OCI-LY1 (cell line): ENCODE measurements around the gene NME5.

ENCODE experiments used
- H2AFZ ChIP-seq: fragments of 200-600 bp; sonication (generic), shearing (Covaris generic); 2 replicates; pipeline ENCODE4 v1.6.0; 2014; ENCODE audit warnings: antibody characterized with exemption, mild to moderate bottlenecking, low read length
- H3F3A ChIP-seq: fragments of 200-600 bp; sonication (generic), shearing (Covaris generic); 2 replicates; pipeline ENCODE4 v1.6.0; 2014; ENCODE audit warnings: mild to moderate bottlenecking, antibody characterized with exemption, low read length, moderate library complexity; ENCODE audit not compliant: insufficient read depth
- H3K27ac ChIP-seq: fragments of 200-600 bp; sonication (generic); 2 replicates; pipeline ENCODE4 v1.5.1; 2014; ENCODE audit warnings: low read length, mixed run types, mild to moderate bottlenecking, low read depth; ENCODE audit not compliant: poor library complexity, severe bottlenecking
- H3K27me3 ChIP-seq: fragments of 200-600 bp; sonication (generic); 2 replicates; pipeline ENCODE4 v1.6.0; 2014; ENCODE audit warnings: antibody characterized with exemption, mild to moderate bottlenecking, low read length, moderate library complexity; ENCODE audit not compliant: insufficient read depth
- H3K36me3 ChIP-seq: fragments of 200-600 bp; sonication (generic); 2 replicates; pipeline ENCODE4 v1.6.1; 2014; ENCODE audit warnings: mild to moderate bottlenecking, antibody characterized with exemption, low read length, moderate library complexity, mixed read lengths; ENCODE audit not compliant: insufficient read depth
- H3K4me1 ChIP-seq: fragments of 200-600 bp; sonication (generic); 2 replicates; pipeline ENCODE4 v1.5.1; 2014; ENCODE audit warnings: mild to moderate bottlenecking, low read length, moderate library complexity; ENCODE audit not compliant: insufficient read depth, severe bottlenecking
- H3K4me2 ChIP-seq: fragments of 200-600 bp; sonication (generic), shearing (Covaris generic); 2 replicates; pipeline ENCODE4 v1.6.1; 2014; ENCODE audit warnings: low read length
- H3K4me3 ChIP-seq: fragments of 200-600 bp; sonication (generic); 2 replicates; pipeline ENCODE4 v1.5.1; 2014; ENCODE audit warnings: low read length, low read depth, mild to moderate bottlenecking, mixed read lengths; ENCODE audit not compliant: poor library complexity, severe bottlenecking
- H3K79me2 ChIP-seq: fragments of 200-600 bp; shearing (Covaris generic); 2 replicates; pipeline ENCODE4 v1.6.1; 2016; ENCODE audit warnings: mixed run types, low read length, mixed read lengths; ENCODE audit not compliant: insufficient read depth
- H3K9ac ChIP-seq: fragments of 200-600 bp; sonication (generic), shearing (Covaris generic); 2 replicates; pipeline ENCODE4 v1.6.1; 2014; ENCODE audit warnings: mild to moderate bottlenecking, low read length, mixed read lengths
- H3K9me2 ChIP-seq: fragments of 200-600 bp; sonication (generic), shearing (Covaris generic); 2 replicates; pipeline ENCODE4 v1.6.1; 2014; ENCODE audit warnings: low read depth, mild to moderate bottlenecking, low read length, mixed read lengths
- H3K9me3 ChIP-seq: fragments of 200-600 bp; shearing (Covaris generic); 2 replicates; pipeline ENCODE4 v1.6.1; 2014; ENCODE audit warnings: low read length, mixed read lengths
- H4K20me1 ChIP-seq: fragments of 200-600 bp; sonication (generic), shearing (Covaris generic); 2 replicates; pipeline ENCODE4 v1.6.0; 2016; ENCODE audit warnings: mild to moderate bottlenecking, low read length; ENCODE audit not compliant: insufficient read depth
- CTCF ChIP-seq: fragments of 200-600 bp; sonication (generic), shearing (Covaris generic); IDR thresholded peaks from 2 replicates; pipeline ENCODE4 v1.5.1; 2017; ENCODE audit warnings: mild to moderate bottlenecking, antibody characterized with exemption, low read length, moderate library complexity, mixed read lengths
- EZH2 ChIP-seq: fragments of 200-600 bp; sonication (generic), shearing (Covaris generic); IDR thresholded peaks from 2 replicates; pipeline ENCODE4 v1.8.0; 2017; ENCODE audit warnings: borderline replicate concordance, mixed run types, mild to moderate bottlenecking, antibody characterized with exemption, low read length, moderate library complexity, mixed read lengths

The NME5 gene

GRCh38 chr5:138067945-138068344 is 71.3 kb downstream of the NME5 start:
- Histone ChIP-seq H2AFZ (no peak overlapping the region), H3K4me2 (no peak overlapping the region), H3K36me3 (no peaks in the 10 kb centered on the region)

More at GRCh38 chr5:138067945-138068344, 71.3 kb downstream of the NME5 start:
- Histone ChIP-seq H3K9me2 (no peaks in the 10 kb centered on the region), H3K27ac (no peak overlapping the region), H3K9ac (no peak overlapping the region), H4K20me1 (no peaks in the 10 kb centered on the region), H3F3A (no peaks in the 10 kb centered on the region; the same call in 1 of the 2 replicates), H3K79me2 (no peaks in the 10 kb centered on the region), H3K9me3 (no peaks in the 10 kb centered on the region), H3K4me3 (no peak overlapping the region), H3K4me1 (no peaks in the 10 kb centered on the region), H3K27me3 (no peaks in the 10 kb centered on the region)
- TF ChIP-seq CTCF (no peak), EZH2 (no peak)
